SK-N-SH (cell line): Measurements from ENCODE around the gene BRCA1. TPM values are rescaled to one million over a fixed set of nuclear protein-coding genes. Genes with fewer than 3 reads are reported as not detected.

ENCODE experiments used
- CTCF ChIA-PET: fragments of 300-600, 350-600 bp; formaldehyde crosslinking; extraction: SDS; loops from one replicate; lab custom pipeline; 2021; lab: Yijun Ruan, JAX
- POLR2A ChIA-PET: fragments of 350-600 bp; sonication (Branson Sonifier 250); formaldehyde crosslinking; extraction: SDS; loops from one replicate; lab custom pipeline; 2020; ENCODE audit warnings: antibody characterized with exemption, inconsistent platforms; lab: Yijun Ruan, JAX
- DNase-seq: peaks from one replicate; pipeline ENCODE4 v3.0.0; 2012
- H2AFZ ChIP-seq: fragments of 200-600 bp; sonication (generic); 2 replicates; pipeline ENCODE4 v1.8.1; 2016; ENCODE audit warnings: antibody characterized with exemption, mild to moderate bottlenecking, low read depth
- H3F3A ChIP-seq: fragments of 200-600 bp; sonication (generic); replicated peaks from 2 replicates; pipeline ENCODE3; 2016; ENCODE audit warnings: antibody characterized with exemption, mild to moderate bottlenecking; ENCODE audit not compliant: insufficient read depth
- H3K27ac ChIP-seq, 2 experiments: fragments of 200-500 bp in 1 of 2; fragments of 200-600 bp in 1 of 2; sonication (Bioruptor generic) in 1 of 2; sonication (generic), shearing (Covaris generic) in 1 of 2; 2 replicates each; pipeline versions ENCODE4 v1.5.1 to v1.6.1; 2014 to 2016; ENCODE audit warnings: low read depth in 2 of 2, inconsistent platforms in 1 of 2, low read length in 1 of 2, mild to moderate bottlenecking in 1 of 2, mixed read lengths in 1 of 2
- H3K27me3 ChIP-seq: fragments of 200-600 bp; sonication (generic), shearing (Covaris generic); 2 replicates; pipeline ENCODE4 v1.6.1; 2016; ENCODE audit warnings: mixed run types; ENCODE audit not compliant: insufficient read depth
- H3K36me3 ChIP-seq, 2 experiments: fragments of 200-500 bp in 1 of 2; fragments of 200-600 bp in 1 of 2; sonication (Bioruptor generic) in 1 of 2; sonication (generic) in 1 of 2; replicated peaks in 1 of 2; 2 replicates each; pipeline versions ENCODE3 to v1.5.1; 2014 to 2016; ENCODE audit warnings: low read length in 1 of 2, mild to moderate bottlenecking in 1 of 2; ENCODE audit not compliant: insufficient read depth in 2 of 2, control insufficient read depth in 1 of 2
- H3K4me1 ChIP-seq, 2 experiments: fragments of 200-500 bp in 1 of 2; fragments of 200-600 bp in 1 of 2; sonication (Bioruptor generic) in 1 of 2; sonication (generic), shearing (Covaris generic) in 1 of 2; 2 replicates each; pipeline versions ENCODE4 v1.5.1 to v1.6.1; 2014 to 2016; ENCODE audit warnings: low read depth in 1 of 2, low read length in 1 of 2, mixed run types in 1 of 2; ENCODE audit not compliant: insufficient read depth in 2 of 2, control insufficient read depth in 1 of 2
- H3K4me2 ChIP-seq: fragments of 200-600 bp; sonication (generic), shearing (Covaris generic); 2 replicates; pipeline ENCODE4 v1.6.1; 2017; ENCODE audit warnings: mixed run types
- H3K4me3 ChIP-seq, 2 experiments: fragments of 200-500 bp in 1 of 2; fragments of 200-600 bp in 1 of 2; sonication (Bioruptor generic) in 1 of 2; sonication (generic), shearing (Covaris generic) in 1 of 2; 2 replicates each; pipeline versions ENCODE4 v1.5.1 to v1.8.1; 2014 to 2016; ENCODE audit warnings: low read depth in 2 of 2, inconsistent platforms in 1 of 2, low read length in 1 of 2, mild to moderate bottlenecking in 1 of 2, mixed read lengths in 1 of 2, moderate library complexity in 1 of 2
- H3K79me2 ChIP-seq: fragments of 200-600 bp; sonication (generic); 2 replicates; pipeline ENCODE4 v1.8.1; 2017; ENCODE audit warnings: mild to moderate bottlenecking; ENCODE audit not compliant: insufficient read depth
- H3K9ac ChIP-seq: fragments of 200-600 bp; sonication (generic); 2 replicates; pipeline ENCODE4 v1.6.1; 2017; ENCODE audit warnings: mixed run types
- H3K9me2 ChIP-seq: fragments of 200-600 bp; sonication (generic); 2 replicates; pipeline ENCODE4 v1.6.1; 2017; ENCODE audit warnings: mixed run types
- H3K9me3 ChIP-seq: fragments of 200-600 bp; sonication (generic); 2 replicates; pipeline ENCODE4 v1.6.1; 2017; ENCODE audit warnings: mixed run types, mild to moderate bottlenecking, moderate library complexity
- H4K20me1 ChIP-seq: fragments of 200-600 bp; sonication (generic); 2 replicates; pipeline ENCODE4 v1.6.1; 2017; ENCODE audit warnings: mild to moderate bottlenecking, mixed run types; ENCODE audit not compliant: insufficient read depth
- CTCF ChIP-seq: fragments of 200-600 bp; sonication (generic); IDR thresholded peaks from 2 replicates; pipeline ENCODE4 v1.6.1; 2017; ENCODE audit warnings: antibody characterized with exemption, mild to moderate bottlenecking, moderate library complexity
- EZH2phosphoT487 ChIP-seq: fragments of 200-600 bp; sonication (generic); IDR thresholded peaks from 2 replicates; pipeline ENCODE4 v1.6.1; 2017; ENCODE audit warnings: low read depth, mixed run types, mild to moderate bottlenecking, antibody characterized with exemption, moderate library complexity, borderline replicate concordance
- FOSL2 ChIP-seq: IDR thresholded peaks from 2 replicates; pipeline ENCODE4 v1.4.0; 2012; ENCODE audit warnings: low read depth, mild to moderate bottlenecking, moderate library complexity, borderline replicate concordance
- FOXJ3 ChIP-seq: sonication (generic); formaldehyde crosslinking; IDR thresholded peaks from 2 replicates; pipeline ENCODE4 v1.5.1; 2020; ENCODE audit warnings: mild to moderate bottlenecking, missing genetic modification reagents
- FOXM1 ChIP-seq: IDR thresholded peaks from 2 replicates; pipeline ENCODE4 v1.4.0; 2012; ENCODE audit warnings: low read depth, mild to moderate bottlenecking
- GABPA ChIP-seq: IDR thresholded peaks from 2 replicates; pipeline ENCODE4 v1.4.0; 2012; ENCODE audit warnings: low read depth, mild to moderate bottlenecking
- JUND ChIP-seq: IDR thresholded peaks from 2 replicates; pipeline ENCODE4 v1.4.0; 2012
- MAX ChIP-seq: IDR thresholded peaks from 2 replicates; pipeline ENCODE4 v1.4.0; 2012; ENCODE audit warnings: low read depth
- MEF2A ChIP-seq: IDR thresholded peaks from 2 replicates; pipeline ENCODE4 v1.4.0; 2012; ENCODE audit warnings: low read depth, borderline replicate concordance
- NFIC ChIP-seq: IDR thresholded peaks from 2 replicates; pipeline ENCODE4 v1.4.0; 2012; ENCODE audit warnings: borderline replicate concordance
- NRF1 ChIP-seq: IDR thresholded peaks from 2 replicates; pipeline ENCODE4 v1.6.1; 2012; ENCODE audit warnings: low read depth, mild to moderate bottlenecking, low read length
- PBX3 ChIP-seq: IDR thresholded peaks from 2 replicates; pipeline ENCODE4; 2012
- POLR2AphosphoS5 ChIP-seq: IDR thresholded peaks from 2 replicates; pipeline ENCODE4 v1.6.1; 2012; ENCODE audit warnings: low read depth, low read length
- RAD21 ChIP-seq: IDR thresholded peaks from 2 replicates; pipeline ENCODE4 v1.6.1; 2012; ENCODE audit warnings: mild to moderate bottlenecking, low read length
- RCOR1 ChIP-seq: fragments of 150-350 bp; IDR thresholded peaks from 2 replicates; pipeline ENCODE4 v1.6.1; 2017; ENCODE audit warnings: antibody characterized with exemption, low read length
- RFX5 ChIP-seq: IDR thresholded peaks from 2 replicates; pipeline ENCODE4 v1.6.1; 2012; ENCODE audit warnings: mild to moderate bottlenecking, improper control_type of control experiment, low read length
- SMC3 ChIP-seq: IDR thresholded peaks from 2 replicates; pipeline ENCODE4 v1.6.1; 2012; ENCODE audit warnings: low read depth, low read length, improper control_type of control experiment
- TAF1 ChIP-seq: IDR thresholded peaks from 2 replicates; pipeline ENCODE4 v1.6.1; 2012; ENCODE audit warnings: low read depth, mild to moderate bottlenecking, low read length, moderate library complexity, borderline replicate concordance
- TCF12 ChIP-seq: IDR thresholded peaks from 2 replicates; pipeline ENCODE4 v1.4.0; 2012
- YY1 ChIP-seq: IDR thresholded peaks from 2 replicates; pipeline ENCODE4 v1.4.0; 2012; ENCODE audit warnings: low read depth, mild to moderate bottlenecking
- ZBTB33 ChIP-seq: IDR thresholded peaks from 2 replicates; pipeline ENCODE4 v1.4.0; 2012; ENCODE audit warnings: low read depth, borderline replicate concordance
- WGBS: methylation state at CpG from one replicate; pipeline ENCODE4 v1.1.6; 2017; ENCODE audit warnings: low lambda C conversion rate; 5-methylcytosine and 5-hydroxymethylcytosine counted together
- polyA plus RNA-seq, 3 experiments: library from polyadenylated mRNA; depleted of rRNA; stranded (reverse); fragments of >200 nt; gene quantifications; 2 replicates each; pipeline ENCODE4 v1.2.3, GENCODE V29; 2012

Gene BRCA1
- polyA plus RNA-seq, 1 of the 3 experiments (the other 2 are of a cell fraction): 11.2 TPM

- ChIA-PET CTCF (no interaction called here), POLR2A (interaction anchor here (3.3 kb wide), 1 partner anchor 15 kb away, joined by 17 read pairs; the partner anchor contains the start of gene RPL27)
- WGBS: 95% methylated on average over 7 of the region's 8 CpGs
- H3K9ac ChIP-seq: no peak overlapping the region
- TF ChIP-seq SMC3 (no peak), FOSL2 (no peak), NFIC (no peak), RAD21 (no peak), MAX (no peak), FOXJ3 (no peak), RFX5 (no peak)
- H4K20me1 ChIP-seq: 0 out of 2 replicates have a peak, but pooled peaks cover 1% of the 10 kb centered on the region
- no peaks in the 10 kb centered on the region for H3K27me3 ChIP-seq
- no peaks in the 10 kb centered on the region for H3K9me3 ChIP-seq
- H3K36me3 ChIP-seq: peaks cover 11 to 21% of the 10 kb centered on the region in 2 experiments
- H3F3A ChIP-seq: no peaks in the 10 kb centered on the region
- H3K27ac ChIP-seq: no peak overlapping the region
- H3K79me2 ChIP-seq: 0 out of 2 replicates have a peak, but pooled peaks cover 5% of the 10 kb centered on the region
- H3K4me3 ChIP-seq: no peak overlapping the region
- DNase-seq: no peak
- peaks cover 0 to 8% of the 10 kb centered on the region in 2 experiments; a peak in 1 of 4 replicates for H3K4me1 ChIP-seq
- H3K4me2 ChIP-seq: no peak overlapping the region
- no peak overlapping the region for H2AFZ ChIP-seq
- no peaks in the 10 kb centered on the region for H3K9me2 ChIP-seq
Measured at GRCh38 chr17:43013296-43013695, 111.9 kb downstream of the BRCA1 start.

- Histone ChIP-seq H3K4me3 (no peak overlapping the region), H4K20me1 (no peaks in the 10 kb centered on the region), H3K9ac (no peak overlapping the region), H3K36me3 (peaks cover 3 to 17% of the 10 kb centered on the region in 2 experiments), H3K9me2 (no peaks in the 10 kb centered on the region), H3K27ac (no peak overlapping the region), H2AFZ (no peak overlapping the region), H3F3A (peaks cover 2% of the 10 kb centered on the region), H3K4me1 (no peaks in the 10 kb centered on the region; a peak in 1 of 4 replicates), H3K4me2 (no peak overlapping the region), H3K27me3 (no peaks in the 10 kb centered on the region), H3K9me3 (no peaks in the 10 kb centered on the region), H3K79me2 (no peaks in the 10 kb centered on the region)
- ChIA-PET POLR2A (interaction anchor here (3.3 kb wide), 1 partner anchor 13 kb away, joined by 17 read pairs; the partner anchor contains the start of gene RPL27), CTCF (interaction anchor here (1.0 kb wide), 1 partner anchor 14 kb away, joined by 3 read pairs; the partner anchor contains the start of gene RPL27)
- WGBS: 93% methylated on average over 15 of the region's 15 CpGs
- no peak for DNase-seq
- TF ChIP-seq YY1 (no peak), POLR2AphosphoS5 (no peak), MEF2A (no peak), TCF12 (no peak), RAD21 (no peak), PBX3 (no peak), RCOR1 (no peak), SMC3 (no peak), GABPA (no peak), JUND (no peak), TAF1 (no peak), EZH2phosphoT487 (no peak), CTCF (no peak), MAX (no peak), FOXM1 (no peak), FOXJ3 (no peak), ZBTB33 (no peak), NRF1 (no peak), NFIC (no peak)
Measured at GRCh38 chr17:43011728-43012472, 113.3 kb downstream of the BRCA1 start.
